ENCODE results near the gene ZNF440. TPM values are rescaled to one million over a fixed set of nuclear protein-coding genes. Genes with fewer than 3 reads are reported as not detected.

The ZNF440 gene
- total RNA-seq, 2 experiments from 2014 or later = 16.5 to 17.5 TPM

- H3K9me3 Mint-ChIP-seq = peaks cover 1% of the 10 kb centered on the region
- ATAC-seq (ENCODE audit: low read depth) (no peak), DNase-seq (no peak)
- POLR2A ChIA-PET = interaction anchor here (1.3 kb wide), 1 partner anchor 108 kb away, joined by 4 read pairs; no protein-coding TSS in a partner anchor
- H3K4me3 Mint-ChIP-seq = no peak overlapping the region
- peaks cover 5% of the 10 kb centered on the region for H3K27me3 Mint-ChIP-seq
- H3K4me1 Mint-ChIP-seq = peaks cover 2% of the 10 kb centered on the region
- H3K27ac Mint-ChIP-seq = no peak overlapping the region
- no peaks in the 10 kb centered on the region for H3K36me3 Mint-ChIP-seq
Measured at GRCh38 chr19:11880598-11880997, 66.5 kb downstream of the ZNF440 start.

GRCh38 chr19:11881151-11881800 lies 67.2 kb downstream of the ZNF440 start:
- H3K27me3 Mint-ChIP-seq = peaks cover 5% of the 10 kb centered on the region
- ATAC-seq (ENCODE audit: low read depth) (peak; percentile 80), DNase-seq (peak; percentile 56)
- H3K36me3 Mint-ChIP-seq = no peaks in the 10 kb centered on the region
- peaks cover 2% of the 10 kb centered on the region for H3K4me1 Mint-ChIP-seq
- POLR2A ChIA-PET = no interaction called here
- peaks cover 3% of the 10 kb centered on the region for H3K9me3 Mint-ChIP-seq
- no peak overlapping the region for H3K4me3 Mint-ChIP-seq
- H3K27ac Mint-ChIP-seq = no peak overlapping the region

DNA sequence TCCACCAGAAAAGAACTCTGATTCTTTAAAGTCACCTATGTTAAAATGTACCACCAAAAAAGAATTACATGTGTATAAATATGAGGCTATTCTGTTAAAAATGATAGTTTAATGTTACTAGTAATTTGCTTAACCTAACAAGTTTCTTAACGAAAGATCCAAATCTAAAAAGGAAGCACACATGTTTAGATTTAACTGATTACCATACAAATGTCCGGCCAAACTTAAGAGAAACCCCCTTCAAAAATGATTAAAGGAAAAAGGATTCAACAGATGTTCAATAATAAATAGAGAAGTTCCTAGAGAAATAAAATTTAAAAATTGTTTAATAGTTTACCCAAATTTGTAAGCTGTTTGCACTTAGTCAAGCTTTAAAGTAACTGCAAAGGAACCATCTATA lies 68.5 kb downstream of the ZNF440 start:
- no peak for ATAC-seq (ENCODE audit: low read depth)
- Mint-ChIP-seq H3K27ac (no peak overlapping the region), H3K4me1 (peaks cover 7% of the 10 kb centered on the region), H3K4me3 (no peak overlapping the region), H3K27me3 (peaks cover 5% of the 10 kb centered on the region), H3K36me3 (no peaks in the 10 kb centered on the region), H3K9me3 (peaks cover 3% of the 10 kb centered on the region)
- POLR2A ChIA-PET = interaction anchor here (1.0 kb wide), 1 partner anchor 84 kb away, joined by 3 read pairs; the partner anchor contains the start of gene ZNF491
- no peak for DNase-seq

Other genes with a start within 250 kb of the ZNF440 start
- 10 to 100 TPM; 32.0 to 35.0 TPM for gene ACP5, start 236.6 kb upstream of the ZNF440 start, total RNA-seq
- gene ZNF627, start 216.8 kb upstream of the ZNF440 start, total RNA-seq = 1 to 10 TPM; 9.0 to 9.6 TPM
- gene ZNF823, start 75.3 kb upstream of the ZNF440 start, total RNA-seq = 1 to 10 TPM; 6.5 TPM
- 10 to 100 TPM; 15.0 to 15.5 TPM for gene ZNF441, start 47.3 kb upstream of the ZNF440 start, total RNA-seq
- gene ZNF491, start 15.8 kb upstream of the ZNF440 start, total RNA-seq = 1 to 10 TPM; 3.1 to 3.6 TPM
- 10 to 100 TPM; 16.0 to 16.8 TPM for gene ZNF439, start 34.5 kb downstream of the ZNF440 start, total RNA-seq
- gene ZNF69, start 73.5 kb downstream of the ZNF440 start, total RNA-seq = 1 to 10 TPM; 4.5 to 5.8 TPM
- 10 to 100 TPM; 24.7 to 26.1 TPM for gene ZNF700, start 110.8 kb downstream of the ZNF440 start, total RNA-seq
- gene ZNF763, start 150.8 kb downstream of the ZNF440 start, total RNA-seq = 1 to 10 TPM; 5.2 to 6.1 TPM
- gene ZNF433, start 221.4 kb downstream of the ZNF440 start, total RNA-seq = 1 to 10 TPM; 1.5 to 1.8 TPM
- 1 to 10 TPM in 1 of 2 experiments, under 1 TPM in 1; 0.91 to 1.2 TPM for gene ZNF878, start 238.7 kb downstream of the ZNF440 start, total RNA-seq

All from activated naive CD8-positive, alpha-beta T cell treated with anti-CD3 and anti-CD28 coated beads, Interleukin-2, amount 10 ng/mL, durations not matched to agents 7 days and 5 days (primary cell).